ENCODE data around the gene ORM2.
"Not testable (repeated sequence)": the region's sequence is repeated elsewhere in the genome, so short reads cannot be mapped to it uniquely, and the experiment has no call there.

The ORM2 gene

GRCh38 chr9:114325684-114326254 is 3.9 kb upstream of the ORM2 start:
- H3K4me3 ChIP-seq (ENCODE audit: low read depth in 1 of 2, low read length in 2 of 2); H3K27ac ChIP-seq (ENCODE audit: low read length); H3K36me3 ChIP-seq (ENCODE audit: control insufficient read depth in 1 of 2, insufficient read depth in 2 of 2, low read length in 2 of 2); H3K9me3 ChIP-seq (ENCODE audit: control insufficient read depth in 1 of 2, low read length in 2 of 2); H3K4me1 ChIP-seq (ENCODE audit: control insufficient read depth in 1 of 2, insufficient read depth in 2 of 2, low read length in 2 of 2); H3K27me3 ChIP-seq (ENCODE audit: low read depth, low read length): not testable (repeated sequence)

- Histone ChIP-seq H3K27ac (ENCODE audit: low read length) (no peak overlapping the region), H3K4me3 (ENCODE audit: low read depth in 1 of 2, low read length in 2 of 2) (no peak overlapping the region), H3K36me3 (ENCODE audit: control insufficient read depth in 1 of 2, insufficient read depth in 2 of 2, low read length in 2 of 2) (no peaks in the 10 kb centered on the region), H3K4me1 (ENCODE audit: control insufficient read depth in 1 of 2, insufficient read depth in 2 of 2, low read length in 2 of 2) (no peaks in the 10 kb centered on the region), H3K9me3 (ENCODE audit: control insufficient read depth in 1 of 2, low read length in 2 of 2) (no peaks in the 10 kb centered on the region), H3K27me3 (ENCODE audit: low read depth, low read length) (no peaks in the 10 kb centered on the region)
Observed at GRCh38 chr9:114327749-114328148, 1.9 kb upstream of the ORM2 start.

GRCh38 chr9:114328357-114328820 is 1.3 kb upstream of the ORM2 start:
- H3K27ac ChIP-seq (ENCODE audit: low read length); H3K4me1 ChIP-seq (ENCODE audit: control insufficient read depth in 1 of 2, insufficient read depth in 2 of 2, low read length in 2 of 2); H3K36me3 ChIP-seq (ENCODE audit: control insufficient read depth in 1 of 2, insufficient read depth in 2 of 2, low read length in 2 of 2); H3K9me3 ChIP-seq (ENCODE audit: control insufficient read depth in 1 of 2, low read length in 2 of 2); H3K27me3 ChIP-seq (ENCODE audit: low read depth, low read length); H3K4me3 ChIP-seq (ENCODE audit: low read depth in 1 of 2, low read length in 2 of 2): not testable (repeated sequence)

GRCh38 chr9:114328937-114329624 is 588 bp upstream of the ORM2 start:
- not testable (repeated sequence) for H3K9me3 ChIP-seq (ENCODE audit: control insufficient read depth in 1 of 2, low read length in 2 of 2); H3K27ac ChIP-seq (ENCODE audit: low read length); H3K27me3 ChIP-seq (ENCODE audit: low read depth, low read length)

GRCh38 chr9:114330636-114331035 is 967 bp downstream of the ORM2 start:
- Histone ChIP-seq H3K36me3 (ENCODE audit: control insufficient read depth in 1 of 2, insufficient read depth in 2 of 2, low read length in 2 of 2) (peaks cover 0 to 4% of the 10 kb centered on the region in 2 donors), H3K27me3 (ENCODE audit: low read depth, low read length) (no peaks in the 10 kb centered on the region), H3K9me3 (ENCODE audit: control insufficient read depth in 1 of 2, low read length in 2 of 2) (no peaks in the 10 kb centered on the region), H3K4me1 (ENCODE audit: control insufficient read depth in 1 of 2, insufficient read depth in 2 of 2, low read length in 2 of 2) (no peaks in the 10 kb centered on the region), H3K27ac (ENCODE audit: low read length) (no peak overlapping the region), H3K4me3 (ENCODE audit: low read depth in 1 of 2, low read length in 2 of 2) (no peak overlapping the region)

More at GRCh38 chr9:114328937-114329624, 588 bp upstream of the ORM2 start:
- H3K4me1 ChIP-seq (ENCODE audit: control insufficient read depth in 1 of 2, insufficient read depth in 2 of 2, low read length in 2 of 2); H3K36me3 ChIP-seq (ENCODE audit: control insufficient read depth in 1 of 2, insufficient read depth in 2 of 2, low read length in 2 of 2); H3K4me3 ChIP-seq (ENCODE audit: low read depth in 1 of 2, low read length in 2 of 2): not testable (repeated sequence)

GRCh38 chr9:114331229-114332195 is 1.8 kb downstream of the ORM2 start:
- H3K4me1 ChIP-seq (ENCODE audit: control insufficient read depth in 1 of 2, insufficient read depth in 2 of 2, low read length in 2 of 2); H3K9me3 ChIP-seq (ENCODE audit: control insufficient read depth in 1 of 2, low read length in 2 of 2); H3K27me3 ChIP-seq (ENCODE audit: low read depth, low read length); H3K4me3 ChIP-seq (ENCODE audit: low read depth in 1 of 2, low read length in 2 of 2); H3K27ac ChIP-seq (ENCODE audit: low read length): not testable (repeated sequence)
- peaks cover 5 to 13% of the 10 kb centered on the region in 2 donors for H3K36me3 ChIP-seq (ENCODE audit: control insufficient read depth in 1 of 2, insufficient read depth in 2 of 2, low read length in 2 of 2)

GRCh38 chr9:114332474-114333040 is 2.9 kb downstream of the ORM2 start:
- not testable (repeated sequence) for H3K27ac ChIP-seq (ENCODE audit: low read length); H3K4me3 ChIP-seq (ENCODE audit: low read depth in 1 of 2, low read length in 2 of 2); H3K9me3 ChIP-seq (ENCODE audit: control insufficient read depth in 1 of 2, low read length in 2 of 2); H3K4me1 ChIP-seq (ENCODE audit: control insufficient read depth in 1 of 2, insufficient read depth in 2 of 2, low read length in 2 of 2); H3K27me3 ChIP-seq (ENCODE audit: low read depth, low read length)
- peaks cover 5 to 20% of the 10 kb centered on the region in 2 donors for H3K36me3 ChIP-seq (ENCODE audit: control insufficient read depth in 1 of 2, insufficient read depth in 2 of 2, low read length in 2 of 2)

- not testable (repeated sequence) for H3K4me3 ChIP-seq (ENCODE audit: low read depth in 1 of 2, low read length in 2 of 2); H3K27ac ChIP-seq (ENCODE audit: low read length); H3K4me1 ChIP-seq (ENCODE audit: control insufficient read depth in 1 of 2, insufficient read depth in 2 of 2, low read length in 2 of 2); H3K9me3 ChIP-seq (ENCODE audit: control insufficient read depth in 1 of 2, low read length in 2 of 2); H3K27me3 ChIP-seq (ENCODE audit: low read depth, low read length)
- peaks cover 15 to 30% of the 10 kb centered on the region in 2 donors for H3K36me3 ChIP-seq (ENCODE audit: control insufficient read depth in 1 of 2, insufficient read depth in 2 of 2, low read length in 2 of 2)
Observed at GRCh38 chr9:114333718-114334117, 4.0 kb downstream of the ORM2 start.

GRCh38 chr9:114334490-114334889 is 4.8 kb downstream of the ORM2 start:
- Histone ChIP-seq H3K9me3 (ENCODE audit: control insufficient read depth in 1 of 2, low read length in 2 of 2) (no peaks in the 10 kb centered on the region), H3K4me3 (ENCODE audit: low read depth in 1 of 2, low read length in 2 of 2) (no peak overlapping the region), H3K36me3 (ENCODE audit: control insufficient read depth in 1 of 2, insufficient read depth in 2 of 2, low read length in 2 of 2) (peaks cover 23 to 37% of the 10 kb centered on the region in 2 donors)

GRCh38 chr9:114335745-114336144 is 6.1 kb downstream of the ORM2 start:
- no peaks in the 10 kb centered on the region for H3K27me3 ChIP-seq (ENCODE audit: low read depth, low read length)
- no peak overlapping the region for H3K27ac ChIP-seq (ENCODE audit: low read length)
- H3K36me3 ChIP-seq (ENCODE audit: control insufficient read depth in 1 of 2, insufficient read depth in 2 of 2, low read length in 2 of 2): peaks cover 33 to 50% of the 10 kb centered on the region in 2 donors
- H3K4me3 ChIP-seq (ENCODE audit: low read depth in 1 of 2, low read length in 2 of 2): no peak overlapping the region
- no peaks in the 10 kb centered on the region for H3K9me3 ChIP-seq (ENCODE audit: control insufficient read depth in 1 of 2, low read length in 2 of 2)
- no peaks in the 10 kb centered on the region for H3K4me1 ChIP-seq (ENCODE audit: control insufficient read depth in 1 of 2, insufficient read depth in 2 of 2, low read length in 2 of 2)

More at GRCh38 chr9:114334490-114334889, 4.8 kb downstream of the ORM2 start:
- Histone ChIP-seq H3K4me1 (ENCODE audit: control insufficient read depth in 1 of 2, insufficient read depth in 2 of 2, low read length in 2 of 2) (no peaks in the 10 kb centered on the region), H3K27me3 (ENCODE audit: low read depth, low read length) (no peaks in the 10 kb centered on the region), H3K27ac (ENCODE audit: low read length) (no peak overlapping the region)

GRCh38 chr9:114336157-114336556 is 6.5 kb downstream of the ORM2 start:
- H3K27me3 ChIP-seq (ENCODE audit: low read depth, low read length): no peaks in the 10 kb centered on the region
- H3K36me3 ChIP-seq (ENCODE audit: control insufficient read depth in 1 of 2, insufficient read depth in 2 of 2, low read length in 2 of 2): peaks cover 37 to 54% of the 10 kb centered on the region in 2 donors
- H3K9me3 ChIP-seq (ENCODE audit: control insufficient read depth in 1 of 2, low read length in 2 of 2): no peaks in the 10 kb centered on the region
- H3K27ac ChIP-seq (ENCODE audit: low read length): no peak overlapping the region
- H3K4me1 ChIP-seq (ENCODE audit: control insufficient read depth in 1 of 2, insufficient read depth in 2 of 2, low read length in 2 of 2): no peaks in the 10 kb centered on the region
- no peak overlapping the region for H3K4me3 ChIP-seq (ENCODE audit: low read depth in 1 of 2, low read length in 2 of 2)
